Liver (tissue), 9 donors: ENCODE measurements around the gene CAPN3. TPM values are rescaled to one million over a fixed set of nuclear protein-coding genes. Genes with fewer than 3 reads are reported as not detected.

Experiments used
- DNase-seq: peaks from one replicate; pipeline ENCODE4 v3.0.0-alpha.2; 2017; ENCODE audit warnings: low spot score
- H3K27ac ChIP-seq, 2 donors: one replicate each; pipeline ENCODE4 v1.7.0; 2013; ENCODE audit warnings: inconsistent platforms in 2 of 2, low read length in 2 of 2, control low read depth in 1 of 2, low read depth in 1 of 2, mild to moderate bottlenecking in 1 of 2
- H3K27me3 ChIP-seq, 4 donors: one replicate each; pipeline versions ENCODE4 v1.6.1 to v1.7.0; 2013; ENCODE audit warnings: low read length in 3 of 4, inconsistent platforms in 1 of 4, mild to moderate bottlenecking in 1 of 4, moderate library complexity in 1 of 4; ENCODE audit not compliant: control insufficient read depth in 4 of 4, insufficient read depth in 4 of 4
- H3K36me3 ChIP-seq, 4 donors: one replicate each; pipeline versions ENCODE4 v1.6.1 to v1.7.0; 2013; ENCODE audit warnings: low read length in 3 of 4, mild to moderate bottlenecking in 3 of 4, low read depth in 1 of 4, moderate library complexity in 1 of 4; ENCODE audit not compliant: control insufficient read depth in 4 of 4, insufficient read depth in 3 of 4
- H3K4me1 ChIP-seq, 4 donors: one replicate each; pipeline versions ENCODE4 v1.6.1 to v1.7.0; 2013; ENCODE audit warnings: low read length in 3 of 4, mild to moderate bottlenecking in 3 of 4, moderate library complexity in 1 of 4; ENCODE audit not compliant: control insufficient read depth in 4 of 4, insufficient read depth in 4 of 4
- H3K4me3 ChIP-seq, 3 donors: one replicate each; pipeline versions ENCODE4 v1.6.1 to v1.7.0; 2013; ENCODE audit warnings: low read length in 3 of 3, control low read depth in 1 of 3, low read depth in 1 of 3, mild to moderate bottlenecking in 1 of 3
- H3K9ac ChIP-seq, 2 donors: one replicate each; pipeline ENCODE4 v1.7.0; 2013; ENCODE audit warnings: low read length in 2 of 2, mild to moderate bottlenecking in 2 of 2, moderate library complexity in 2 of 2, control low read depth in 1 of 2, low read depth in 1 of 2
- H3K9me3 ChIP-seq, 4 donors: one replicate each; pipeline versions ENCODE4 v1.6.1 to v1.7.0; 2013; ENCODE audit warnings: low read length in 3 of 4; ENCODE audit not compliant: control insufficient read depth in 4 of 4
- EGR1 ChIP-seq, 2 donors: IDR thresholded peaks; 2 replicates each; pipeline ENCODE4 v1.6.1; 2016 to 2018; ENCODE audit warnings: antibody characterized with exemption in 2 of 2, low read depth in 2 of 2
- FOXA2 ChIP-seq: IDR thresholded peaks from 2 replicates; pipeline ENCODE4 v1.6.1; 2016; ENCODE audit warnings: antibody characterized with exemption
- GABPA ChIP-seq, 2 donors: IDR thresholded peaks in 1 of 2; conservative IDR thresholded peaks in 1 of 2; 2 replicates each; pipeline ENCODE4 v1.6.1; 2016; ENCODE audit warnings: antibody characterized with exemption in 2 of 2, mild to moderate bottlenecking in 1 of 2, moderate library complexity in 1 of 2
- HNF4A ChIP-seq, 2 donors: conservative IDR thresholded peaks; 2 replicates each; pipeline ENCODE4 v1.6.1; 2016; ENCODE audit warnings: antibody characterized with exemption in 2 of 2, mild to moderate bottlenecking in 2 of 2
- HNF4G ChIP-seq: IDR thresholded peaks from 2 replicates; pipeline ENCODE4 v1.6.1; 2016; ENCODE audit warnings: antibody characterized with exemption
- JUND ChIP-seq, 2 donors: IDR thresholded peaks; 2 replicates each; pipeline ENCODE4 v1.6.1; 2016; ENCODE audit warnings: antibody characterized with exemption in 2 of 2
- NR2F2 ChIP-seq: IDR thresholded peaks from 2 replicates; pipeline ENCODE4 v1.6.1; 2016; ENCODE audit warnings: antibody characterized with exemption
- RXRA ChIP-seq, 2 donors: IDR thresholded peaks; 2 replicates each; pipeline ENCODE4 v1.6.1; 2017 to 2018; ENCODE audit warnings: antibody characterized with exemption in 2 of 2, mild to moderate bottlenecking in 1 of 2
- TAF1 ChIP-seq: conservative IDR thresholded peaks from 2 replicates; pipeline ENCODE4 v1.6.1; 2016; ENCODE audit warnings: antibody characterized with exemption, mild to moderate bottlenecking
- YY1 ChIP-seq: IDR thresholded peaks from 2 replicates; pipeline ENCODE4 v1.6.1; 2016; ENCODE audit warnings: antibody characterized with exemption, mild to moderate bottlenecking
- WGBS: extraction: QIAGEN DNeasy Blood & Tissue Kit; methylation state at CpG from one replicate; pipeline ENCODE4 v1.1.7; 2013; 5-methylcytosine and 5-hydroxymethylcytosine counted together
- polyA plus RNA-seq, 2 donors: library from polyadenylated mRNA; stranded (reverse) in 1 of 2; unstranded in 1 of 2; fragments of 200-250 nt in 1 of 2; fragments of >200 nt in 1 of 2; fragmentation: Nextera tagmentation in 1 of 2; extraction: Ambion mirVana in 1 of 2; gene quantifications; one replicate each; pipeline versions ENCODE4 v1.2.1 to v1.2.3, GENCODE V29; 2013 to 2015
- total RNA-seq, 2 donors: library from RNA; depleted of rRNA; stranded (reverse); fragments of >200 nt; gene quantifications; one replicate each; pipeline ENCODE4 v1.2.3, GENCODE V29; 2014
- TF ChIP-seq, protein P1 (sequence below): IDR thresholded peaks from 2 replicates; pipeline ENCODE4 v1.6.1; 2016; ENCODE audit warnings: antibody characterized with exemption
- TF ChIP-seq, protein P2 (sequence below): IDR thresholded peaks from 2 replicates; pipeline ENCODE4 v1.6.1; 2016; ENCODE audit warnings: antibody characterized with exemption
- TF ChIP-seq, protein P3 (sequence below): IDR thresholded peaks from 2 replicates; pipeline ENCODE4 v1.6.1; 2016; ENCODE audit warnings: antibody characterized with exemption, mild to moderate bottlenecking
- TF ChIP-seq, protein P4 (sequence below): fragments of 150-350 bp; IDR thresholded peaks from 2 replicates; pipeline ENCODE4 v1.5.1; 2017; ENCODE audit warnings: improper control_type of control experiment, low read depth, low read length; ENCODE audit not compliant: missing input control
- donor health status: healthy.
- donor health status: healthy.
- donor health status: healthy.
- donor health status: healthy.
- donor health status: healthy.

Gene CAPN3
- total and polyA plus RNA-seq, 4 donors = 2.0 to 6.1 (median 4.2) TPM

DNA sequence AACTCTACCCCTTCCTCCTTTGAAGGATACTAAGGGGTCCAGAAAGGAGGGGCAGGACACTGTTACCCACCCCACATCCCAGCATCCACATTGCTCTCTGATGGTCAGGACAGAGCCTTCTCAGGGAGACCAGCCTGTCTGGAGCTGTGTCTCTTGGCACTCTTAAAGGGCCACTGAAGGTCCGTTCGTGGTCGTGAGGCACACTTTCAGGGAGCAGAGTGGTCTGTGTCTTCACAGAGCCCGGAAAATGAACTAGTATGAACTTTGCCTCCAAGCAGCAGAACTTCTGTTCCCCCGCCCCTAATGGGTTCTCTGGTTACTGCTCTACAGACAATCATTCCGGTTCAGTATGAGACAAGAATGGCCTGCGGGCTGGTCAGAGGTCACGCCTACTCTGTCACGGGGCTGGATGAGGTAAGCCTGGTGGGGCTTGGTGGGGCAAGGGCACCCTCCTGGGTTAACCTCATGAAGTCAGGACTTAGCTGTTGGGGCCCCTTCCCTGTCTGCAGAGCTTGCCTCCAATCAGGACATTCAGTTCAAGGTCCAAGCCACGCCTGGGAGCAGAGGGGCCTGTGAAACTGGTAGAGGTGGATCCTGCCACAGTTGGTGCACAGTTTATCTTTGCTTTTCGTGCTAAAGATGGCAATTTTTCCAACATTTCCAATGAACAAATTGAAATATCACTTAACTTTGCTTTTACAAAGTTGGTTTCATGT lies 33.2 kb downstream of the CAPN3 start (continued):
- TF ChIP-seq, protein P1, sequence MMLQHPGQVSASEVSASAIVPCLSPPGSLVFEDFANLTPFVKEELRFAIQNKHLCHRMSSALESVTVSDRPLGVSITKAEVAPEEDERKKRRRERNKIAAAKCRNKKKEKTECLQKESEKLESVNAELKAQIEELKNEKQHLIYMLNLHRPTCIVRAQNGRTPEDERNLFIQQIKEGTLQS = no peak
- TF ChIP-seq EGR1 (IDR thresholded peaks at IDR 0.05; ENCODE audit: low read depth in 2 of 2) = no peak
- no peak for TF ChIP-seq FOXA2
- TF ChIP-seq JUND (IDR thresholded peaks at IDR 0.05) = no peak
- TF ChIP-seq YY1 = no peak
- TF ChIP-seq NR2F2 = no peak
- TF ChIP-seq RXRA (IDR thresholded peaks at IDR 0.05) = no peak

DNA sequence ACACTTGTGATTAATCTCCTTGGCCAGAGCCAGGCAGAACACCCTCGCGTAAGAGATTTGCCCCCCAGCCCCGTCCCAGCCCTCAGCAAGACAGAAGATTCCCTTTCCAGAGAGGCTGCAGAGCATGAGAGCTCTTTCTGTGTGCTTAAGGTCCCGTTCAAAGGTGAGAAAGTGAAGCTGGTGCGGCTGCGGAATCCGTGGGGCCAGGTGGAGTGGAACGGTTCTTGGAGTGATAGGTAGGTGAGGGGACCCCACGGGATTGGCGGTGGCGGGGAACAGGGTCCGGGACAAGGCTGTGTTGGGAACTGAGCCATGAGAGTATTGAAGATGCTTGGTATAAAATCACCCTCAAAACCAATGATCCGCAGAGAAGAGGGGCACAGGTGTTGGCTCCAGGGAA lies 34.8 kb downstream of the CAPN3 start:
- Histone ChIP-seq H3K9ac (no peak overlapping the region), H3K36me3 (peaks cover 0 to 12% (median 6%) of the 10 kb centered on the region in 4 donors), H3K27me3 (no peaks in the 10 kb centered on the region), H3K9me3 (no peaks in the 10 kb centered on the region), H3K4me1 (no peaks in the 10 kb centered on the region), H3K27ac (no peak overlapping the region), H3K4me3 (no peak overlapping the region)
- TF ChIP-seq, protein P2, sequence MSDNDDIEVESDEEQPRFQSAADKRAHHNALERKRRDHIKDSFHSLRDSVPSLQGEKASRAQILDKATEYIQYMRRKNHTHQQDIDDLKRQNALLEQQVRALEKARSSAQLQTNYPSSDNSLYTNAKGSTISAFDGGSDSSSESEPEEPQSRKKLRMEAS = no peak
- TF ChIP-seq HNF4G (no peak), TAF1 (no peak), HNF4A (conservative IDR thresholded peaks at IDR 0.05) (no peak), GABPA (IDR thresholded peaks at IDR 0.05 in 1 of 2, conservative IDR thresholded peaks at IDR 0.05 in 1 of 2) (no peak)
- TF ChIP-seq, protein P3, sequence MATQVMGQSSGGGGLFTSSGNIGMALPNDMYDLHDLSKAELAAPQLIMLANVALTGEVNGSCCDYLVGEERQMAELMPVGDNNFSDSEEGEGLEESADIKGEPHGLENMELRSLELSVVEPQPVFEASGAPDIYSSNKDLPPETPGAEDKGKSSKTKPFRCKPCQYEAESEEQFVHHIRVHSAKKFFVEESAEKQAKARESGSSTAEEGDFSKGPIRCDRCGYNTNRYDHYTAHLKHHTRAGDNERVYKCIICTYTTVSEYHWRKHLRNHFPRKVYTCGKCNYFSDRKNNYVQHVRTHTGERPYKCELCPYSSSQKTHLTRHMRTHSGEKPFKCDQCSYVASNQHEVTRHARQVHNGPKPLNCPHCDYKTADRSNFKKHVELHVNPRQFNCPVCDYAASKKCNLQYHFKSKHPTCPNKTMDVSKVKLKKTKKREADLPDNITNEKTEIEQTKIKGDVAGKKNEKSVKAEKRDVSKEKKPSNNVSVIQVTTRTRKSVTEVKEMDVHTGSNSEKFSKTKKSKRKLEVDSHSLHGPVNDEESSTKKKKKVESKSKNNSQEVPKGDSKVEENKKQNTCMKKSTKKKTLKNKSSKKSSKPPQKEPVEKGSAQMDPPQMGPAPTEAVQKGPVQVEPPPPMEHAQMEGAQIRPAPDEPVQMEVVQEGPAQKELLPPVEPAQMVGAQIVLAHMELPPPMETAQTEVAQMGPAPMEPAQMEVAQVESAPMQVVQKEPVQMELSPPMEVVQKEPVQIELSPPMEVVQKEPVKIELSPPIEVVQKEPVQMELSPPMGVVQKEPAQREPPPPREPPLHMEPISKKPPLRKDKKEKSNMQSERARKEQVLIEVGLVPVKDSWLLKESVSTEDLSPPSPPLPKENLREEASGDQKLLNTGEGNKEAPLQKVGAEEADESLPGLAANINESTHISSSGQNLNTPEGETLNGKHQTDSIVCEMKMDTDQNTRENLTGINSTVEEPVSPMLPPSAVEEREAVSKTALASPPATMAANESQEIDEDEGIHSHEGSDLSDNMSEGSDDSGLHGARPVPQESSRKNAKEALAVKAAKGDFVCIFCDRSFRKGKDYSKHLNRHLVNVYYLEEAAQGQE = no peak
- TF ChIP-seq, protein P4, sequence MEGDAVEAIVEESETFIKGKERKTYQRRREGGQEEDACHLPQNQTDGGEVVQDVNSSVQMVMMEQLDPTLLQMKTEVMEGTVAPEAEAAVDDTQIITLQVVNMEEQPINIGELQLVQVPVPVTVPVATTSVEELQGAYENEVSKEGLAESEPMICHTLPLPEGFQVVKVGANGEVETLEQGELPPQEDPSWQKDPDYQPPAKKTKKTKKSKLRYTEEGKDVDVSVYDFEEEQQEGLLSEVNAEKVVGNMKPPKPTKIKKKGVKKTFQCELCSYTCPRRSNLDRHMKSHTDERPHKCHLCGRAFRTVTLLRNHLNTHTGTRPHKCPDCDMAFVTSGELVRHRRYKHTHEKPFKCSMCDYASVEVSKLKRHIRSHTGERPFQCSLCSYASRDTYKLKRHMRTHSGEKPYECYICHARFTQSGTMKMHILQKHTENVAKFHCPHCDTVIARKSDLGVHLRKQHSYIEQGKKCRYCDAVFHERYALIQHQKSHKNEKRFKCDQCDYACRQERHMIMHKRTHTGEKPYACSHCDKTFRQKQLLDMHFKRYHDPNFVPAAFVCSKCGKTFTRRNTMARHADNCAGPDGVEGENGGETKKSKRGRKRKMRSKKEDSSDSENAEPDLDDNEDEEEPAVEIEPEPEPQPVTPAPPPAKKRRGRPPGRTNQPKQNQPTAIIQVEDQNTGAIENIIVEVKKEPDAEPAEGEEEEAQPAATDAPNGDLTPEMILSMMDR = no peak
- no peak for DNase-seq
- 90% methylated on average over 13 of the region's 13 CpGs for WGBS

DNA sequence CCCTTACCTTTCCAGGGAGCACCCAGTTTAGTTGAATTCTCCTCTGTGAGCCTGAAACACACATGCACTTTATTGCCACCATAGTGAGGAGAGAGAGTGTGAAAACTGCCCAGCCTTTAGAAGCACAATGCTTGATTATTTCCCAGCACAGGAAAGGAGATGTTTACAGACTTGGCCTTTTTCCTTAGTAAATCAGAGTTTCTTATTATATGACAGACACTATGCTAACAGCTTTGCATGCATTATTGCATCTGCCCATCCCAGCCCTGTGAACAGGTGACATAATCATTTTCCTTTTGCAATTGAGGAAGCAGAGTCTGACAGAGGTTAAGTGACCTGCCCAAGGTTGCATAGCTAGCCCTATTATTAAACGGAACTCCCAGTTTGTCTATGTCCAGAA lies 36.5 kb downstream of the CAPN3 start:
- no peak for TF ChIP-seq EGR1 (IDR thresholded peaks at IDR 0.05; ENCODE audit: low read depth in 2 of 2)
- no peak for TF ChIP-seq YY1
- TF ChIP-seq NR2F2 = no peak
- Histone ChIP-seq H3K9ac (no peak overlapping the region), H3K27ac (no peak overlapping the region), H3K9me3 (no peaks in the 10 kb centered on the region), H3K27me3 (no peaks in the 10 kb centered on the region), H3K4me1 (no peaks in the 10 kb centered on the region), H3K36me3 (peaks cover 0 to 25% (median 15%) of the 10 kb centered on the region in 4 donors), H3K4me3 (no peak overlapping the region)
- no peak for DNase-seq
- 74% methylated on average over 1 of the region's 1 CpG for WGBS
